ENCODE results near the gene SOX9.

SOX9 gene

DNA sequence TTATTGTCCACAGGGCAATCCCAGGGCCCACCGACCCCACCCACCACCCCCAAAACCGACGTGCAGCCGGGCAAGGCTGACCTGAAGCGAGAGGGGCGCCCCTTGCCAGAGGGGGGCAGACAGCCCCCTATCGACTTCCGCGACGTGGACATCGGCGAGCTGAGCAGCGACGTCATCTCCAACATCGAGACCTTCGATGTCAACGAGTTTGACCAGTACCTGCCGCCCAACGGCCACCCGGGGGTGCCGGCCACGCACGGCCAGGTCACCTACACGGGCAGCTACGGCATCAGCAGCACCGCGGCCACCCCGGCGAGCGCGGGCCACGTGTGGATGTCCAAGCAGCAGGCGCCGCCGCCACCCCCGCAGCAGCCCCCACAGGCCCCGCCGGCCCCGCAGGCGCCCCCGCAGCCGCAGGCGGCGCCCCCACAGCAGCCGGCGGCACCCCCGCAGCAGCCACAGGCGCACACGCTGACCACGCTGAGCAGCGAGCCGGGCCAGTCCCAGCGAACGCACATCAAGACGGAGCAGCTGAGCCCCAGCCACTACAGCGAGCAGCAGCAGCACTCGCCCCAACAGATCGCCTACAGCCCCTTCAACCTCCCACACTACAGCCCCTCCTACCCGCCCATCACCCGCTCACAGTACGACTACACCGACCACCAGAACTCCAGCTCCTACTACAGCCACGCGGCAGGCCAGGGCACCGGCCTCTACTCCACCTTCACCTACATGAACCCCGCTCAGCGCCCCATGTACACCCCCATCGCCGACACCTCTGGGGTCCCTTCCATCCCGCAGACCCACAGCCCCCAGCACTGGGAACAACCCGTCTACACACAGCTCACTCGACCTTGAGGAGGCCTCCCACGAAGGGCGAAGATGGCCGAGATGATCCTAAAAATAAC, 3.0 kb downstream of the SOX9 start:
- no peak for DNase-seq (ENCODE audit: extremely low spot score)
- TF ChIP-seq, protein P1, sequence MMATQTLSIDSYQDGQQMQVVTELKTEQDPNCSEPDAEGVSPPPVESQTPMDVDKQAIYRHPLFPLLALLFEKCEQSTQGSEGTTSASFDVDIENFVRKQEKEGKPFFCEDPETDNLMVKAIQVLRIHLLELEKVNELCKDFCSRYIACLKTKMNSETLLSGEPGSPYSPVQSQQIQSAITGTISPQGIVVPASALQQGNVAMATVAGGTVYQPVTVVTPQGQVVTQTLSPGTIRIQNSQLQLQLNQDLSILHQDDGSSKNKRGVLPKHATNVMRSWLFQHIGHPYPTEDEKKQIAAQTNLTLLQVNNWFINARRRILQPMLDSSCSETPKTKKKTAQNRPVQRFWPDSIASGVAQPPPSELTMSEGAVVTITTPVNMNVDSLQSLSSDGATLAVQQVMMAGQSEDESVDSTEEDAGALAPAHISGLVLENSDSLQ (IDR thresholded peaks at IDR 0.05): no peak
- TF ChIP-seq LEF1 (IDR thresholded peaks at IDR 0.05; ENCODE audit: borderline replicate concordance) (no peak), ELF4 (IDR thresholded peaks at IDR 0.05) (no peak), SUZ12 (IDR thresholded peaks at IDR 0.05) (no peak), L3MBTL2 (conservative IDR thresholded peaks at IDR 0.05) (no peak), NFRKB (IDR thresholded peaks at IDR 0.05) (no peak), ZNF384 (IDR thresholded peaks at IDR 0.05) (no peak)
- ChIA-PET POLR2A (no interaction called here), CTCF (no interaction called here)

DNA sequence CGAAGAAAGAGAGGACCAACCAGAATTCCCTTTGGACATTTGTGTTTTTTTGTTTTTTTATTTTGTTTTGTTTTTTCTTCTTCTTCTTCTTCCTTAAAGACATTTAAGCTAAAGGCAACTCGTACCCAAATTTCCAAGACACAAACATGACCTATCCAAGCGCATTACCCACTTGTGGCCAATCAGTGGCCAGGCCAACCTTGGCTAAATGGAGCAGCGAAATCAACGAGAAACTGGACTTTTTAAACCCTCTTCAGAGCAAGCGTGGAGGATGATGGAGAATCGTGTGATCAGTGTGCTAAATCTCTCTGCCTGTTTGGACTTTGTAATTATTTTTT, 3.6 kb downstream of the SOX9 start:
- no peak for TF ChIP-seq FOXK2 (IDR thresholded peaks at IDR 0.05)
- TF ChIP-seq HDGF (IDR thresholded peaks at IDR 0.05; ENCODE audit: borderline replicate concordance): no peak
- no peak for TF ChIP-seq SUZ12 (IDR thresholded peaks at IDR 0.05)
- TF ChIP-seq ZNF384 (IDR thresholded peaks at IDR 0.05): no peak
- no peak for TF ChIP-seq ELF4 (IDR thresholded peaks at IDR 0.05)
- no peak for TF ChIP-seq NFRKB (IDR thresholded peaks at IDR 0.05)
- no peak for TF ChIP-seq ARNT (IDR thresholded peaks at IDR 0.05)
- no peak for TF ChIP-seq CTBP1 (IDR thresholded peaks at IDR 0.05; ENCODE audit: borderline replicate concordance)
- CTCF ChIA-PET: no interaction called here
- POLR2A ChIA-PET: no interaction called here
- no peak for DNase-seq (ENCODE audit: extremely low spot score)

DNA sequence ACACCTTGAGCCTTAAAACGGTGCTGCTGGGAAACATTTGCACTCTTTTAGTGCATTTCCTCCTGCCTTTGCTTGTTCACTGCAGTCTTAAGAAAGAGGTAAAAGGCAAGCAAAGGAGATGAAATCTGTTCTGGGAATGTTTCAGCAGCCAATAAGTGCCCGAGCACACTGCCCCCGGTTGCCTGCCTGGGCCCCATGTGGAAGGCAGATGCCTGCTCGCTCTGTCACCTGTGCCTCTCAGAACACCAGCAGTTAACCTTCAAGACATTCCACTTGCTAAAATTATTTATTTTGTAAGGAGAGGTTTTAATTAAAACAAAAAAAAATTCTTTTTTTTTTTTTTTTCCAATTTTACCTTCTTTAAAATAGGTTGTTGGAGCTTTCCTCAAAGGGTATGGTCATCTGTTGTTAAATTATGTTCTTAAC, 4.4 kb downstream of the SOX9 start:
- no peak for DNase-seq (ENCODE audit: extremely low spot score)
- CTCF ChIA-PET: no interaction called here
- POLR2A ChIA-PET: no interaction called here

DNA sequence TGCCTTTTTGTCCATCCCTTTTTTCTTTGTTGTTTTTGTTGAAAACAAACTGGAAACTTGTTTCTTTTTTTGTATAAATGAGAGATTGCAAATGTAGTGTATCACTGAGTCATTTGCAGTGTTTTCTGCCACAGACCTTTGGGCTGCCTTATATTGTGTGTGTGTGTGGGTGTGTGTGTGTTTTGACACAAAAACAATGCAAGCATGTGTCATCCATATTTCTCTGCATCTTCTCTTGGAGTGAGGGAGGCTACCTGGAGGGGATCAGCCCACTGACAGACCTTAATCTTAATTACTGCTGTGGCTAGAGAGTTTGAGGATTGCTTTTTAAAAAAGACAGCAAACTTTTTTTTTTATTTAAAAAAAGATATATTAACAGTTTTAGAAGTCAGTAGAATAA, 4.9 kb downstream of the SOX9 start:
- POLR2A ChIA-PET: no interaction called here
- TF ChIP-seq SP1 (IDR thresholded peaks at IDR 0.05): no peak
- TF ChIP-seq, protein P1 (IDR thresholded peaks at IDR 0.05): no peak
- TF ChIP-seq FOXM1 (IDR thresholded peaks at IDR 0.05; ENCODE audit: borderline replicate concordance): no peak
- DNase-seq (ENCODE audit: extremely low spot score): no peak
- CTCF ChIA-PET: interaction anchor here (0.6 kb wide), 1 partner anchor 20 kb away, joined by 4 read pairs; no protein-coding TSS in a partner anchor

More for the DNA sequence above, 4.4 kb downstream of the SOX9 start:
- TF ChIP-seq SP1 (IDR thresholded peaks at IDR 0.05): no peak
- no peak for TF ChIP-seq NFRKB (IDR thresholded peaks at IDR 0.05)
- TF ChIP-seq FOXM1 (IDR thresholded peaks at IDR 0.05; ENCODE audit: borderline replicate concordance): no peak
- TF ChIP-seq ARNT (IDR thresholded peaks at IDR 0.05): no peak
- no peak for TF ChIP-seq CTBP1 (IDR thresholded peaks at IDR 0.05; ENCODE audit: borderline replicate concordance)
- no peak for TF ChIP-seq ZNF384 (IDR thresholded peaks at IDR 0.05)
- TF ChIP-seq BHLHE40 (IDR thresholded peaks at IDR 0.05; ENCODE audit: borderline replicate concordance): no peak
- TF ChIP-seq L3MBTL2 (conservative IDR thresholded peaks at IDR 0.05): no peak
- no peak for TF ChIP-seq SUZ12 (IDR thresholded peaks at IDR 0.05)
- TF ChIP-seq ELF4 (IDR thresholded peaks at IDR 0.05): no peak
- TF ChIP-seq FOXK2 (IDR thresholded peaks at IDR 0.05): no peak
- TF ChIP-seq, protein P1 (IDR thresholded peaks at IDR 0.05): no peak
- no peak for TF ChIP-seq LEF1 (IDR thresholded peaks at IDR 0.05; ENCODE audit: borderline replicate concordance)
- no peak for TF ChIP-seq TARDBP (IDR thresholded peaks at IDR 0.05)
- no peak for TF ChIP-seq HDGF (IDR thresholded peaks at IDR 0.05; ENCODE audit: borderline replicate concordance)

DNA sequence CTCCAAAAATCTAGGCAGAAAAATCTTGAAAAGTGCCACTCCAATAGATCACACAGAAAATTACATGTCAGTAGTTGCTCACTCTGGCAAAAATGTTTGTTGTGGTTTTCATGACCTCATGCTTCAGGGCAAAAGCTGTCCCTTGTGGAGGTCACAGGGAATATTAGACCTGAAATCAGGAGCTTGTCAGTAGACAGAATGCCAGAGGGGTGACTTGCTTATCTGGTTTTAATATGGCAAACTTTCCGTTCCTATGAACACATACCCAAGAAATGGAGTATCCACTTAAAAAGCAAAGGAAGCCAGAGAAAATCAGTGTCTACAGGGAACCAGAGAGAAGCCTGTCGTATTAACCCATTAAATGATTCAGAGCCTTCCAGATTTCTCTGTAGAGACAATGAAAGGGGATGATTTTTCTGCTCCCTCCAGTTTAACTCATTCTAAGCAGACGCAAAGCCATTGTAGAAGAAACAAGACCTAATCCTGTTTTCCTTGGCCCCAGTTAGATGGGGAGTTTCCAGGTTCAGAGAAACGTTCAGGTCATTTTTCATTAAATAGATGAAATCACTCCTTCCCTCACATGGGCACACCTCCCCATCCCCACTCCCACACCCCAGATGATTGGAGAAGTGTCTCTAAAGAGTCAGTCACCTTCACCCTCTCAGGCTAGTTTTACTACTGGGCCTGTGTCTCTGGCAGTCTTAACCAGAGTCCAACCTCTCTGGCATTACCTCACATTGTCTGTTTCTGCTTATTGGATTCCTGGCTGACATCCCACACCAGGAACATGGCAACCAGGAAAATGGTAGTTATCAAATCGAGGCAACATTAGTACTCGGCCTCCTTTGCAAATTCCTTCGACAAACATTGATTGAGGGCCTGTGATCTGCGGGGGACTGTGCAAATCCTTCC, 6.0 kb downstream of the SOX9 start:
- DNase-seq (ENCODE audit: extremely low spot score): peak; percentile 16
- TF ChIP-seq, protein P1 (IDR thresholded peaks at IDR 0.05): peak; percentile 44; the same call in 1 of the 2 replicates
- no peak for TF ChIP-seq ARNT (IDR thresholded peaks at IDR 0.05)
- TF ChIP-seq SP1 (IDR thresholded peaks at IDR 0.05): no peak
- ChIA-PET POLR2A (no interaction called here), CTCF (no interaction called here)

DNA sequence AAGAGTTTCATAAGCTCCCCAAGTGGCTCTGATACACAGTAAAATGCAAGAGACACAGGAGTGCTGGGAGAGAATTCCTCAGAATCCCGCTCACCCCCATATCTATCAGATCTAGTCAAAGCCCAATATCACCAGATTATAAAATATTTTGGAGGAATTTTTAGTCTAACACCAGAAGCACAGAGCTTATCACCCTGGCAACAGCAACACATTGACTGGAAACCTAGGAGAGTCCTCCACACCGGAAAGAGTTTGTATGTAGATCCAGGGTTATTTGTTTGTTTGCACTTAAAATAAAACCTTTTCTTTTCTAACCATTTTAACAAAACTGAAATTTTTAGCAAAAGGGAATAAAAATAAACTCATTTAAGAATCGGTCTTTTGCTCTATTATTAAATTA, 7.2 kb downstream of the SOX9 start:
- no peak for DNase-seq (ENCODE audit: extremely low spot score)
- TF ChIP-seq SP1 (IDR thresholded peaks at IDR 0.05): no peak
- no peak for TF ChIP-seq ARNT (IDR thresholded peaks at IDR 0.05)
- TF ChIP-seq FOXA1 (IDR thresholded peaks at IDR 0.05): no peak
- no peak for TF ChIP-seq BHLHE40 (IDR thresholded peaks at IDR 0.05; ENCODE audit: borderline replicate concordance)
- no peak for TF ChIP-seq LEF1 (IDR thresholded peaks at IDR 0.05; ENCODE audit: borderline replicate concordance)
- no peak for TF ChIP-seq NFRKB (IDR thresholded peaks at IDR 0.05)
- ChIA-PET CTCF (no interaction called here), POLR2A (no interaction called here)
